ENCODE results near the gene ENAM. TPM values are rescaled to one million over a fixed set of nuclear protein-coding genes. Genes with fewer than 3 reads are reported as not detected.

ENAM gene
- total RNA-seq, 6 experiments from 2014 or later = 0.07 to 0.86 (median 0.62) TPM

DNA sequence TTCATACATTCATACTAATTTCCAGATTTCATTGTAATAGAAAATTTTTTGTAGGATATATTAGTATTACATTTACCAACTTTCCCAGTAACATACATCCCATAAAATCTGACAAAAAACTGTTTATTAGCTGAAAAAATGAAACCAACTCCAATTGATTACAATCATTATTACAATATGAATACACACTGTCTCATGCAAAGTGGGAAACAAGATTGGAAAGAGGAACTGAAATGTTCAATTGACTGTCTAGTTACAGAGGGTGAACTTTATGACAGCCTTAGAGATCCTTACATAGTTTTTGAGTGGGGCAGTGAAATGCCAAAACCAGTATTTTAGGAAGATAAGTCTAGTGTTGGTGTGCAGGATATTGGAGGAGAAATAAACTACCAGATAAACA, 38.8 kb upstream of the ENAM start:
- no peak overlapping the region for H3K27ac ChIP-seq
- DNase-seq = no peak
- intact Hi-C loops (cut with DNase I) = no loop called here
- H3K4me3 ChIP-seq = no peak overlapping the region
- no peaks in the 10 kb centered on the region for H3K36me3 ChIP-seq
- no peak for ATAC-seq
- no peak for TF ChIP-seq POLR2A (IDR thresholded peaks at IDR 0.05)
- TF ChIP-seq, protein P1, sequence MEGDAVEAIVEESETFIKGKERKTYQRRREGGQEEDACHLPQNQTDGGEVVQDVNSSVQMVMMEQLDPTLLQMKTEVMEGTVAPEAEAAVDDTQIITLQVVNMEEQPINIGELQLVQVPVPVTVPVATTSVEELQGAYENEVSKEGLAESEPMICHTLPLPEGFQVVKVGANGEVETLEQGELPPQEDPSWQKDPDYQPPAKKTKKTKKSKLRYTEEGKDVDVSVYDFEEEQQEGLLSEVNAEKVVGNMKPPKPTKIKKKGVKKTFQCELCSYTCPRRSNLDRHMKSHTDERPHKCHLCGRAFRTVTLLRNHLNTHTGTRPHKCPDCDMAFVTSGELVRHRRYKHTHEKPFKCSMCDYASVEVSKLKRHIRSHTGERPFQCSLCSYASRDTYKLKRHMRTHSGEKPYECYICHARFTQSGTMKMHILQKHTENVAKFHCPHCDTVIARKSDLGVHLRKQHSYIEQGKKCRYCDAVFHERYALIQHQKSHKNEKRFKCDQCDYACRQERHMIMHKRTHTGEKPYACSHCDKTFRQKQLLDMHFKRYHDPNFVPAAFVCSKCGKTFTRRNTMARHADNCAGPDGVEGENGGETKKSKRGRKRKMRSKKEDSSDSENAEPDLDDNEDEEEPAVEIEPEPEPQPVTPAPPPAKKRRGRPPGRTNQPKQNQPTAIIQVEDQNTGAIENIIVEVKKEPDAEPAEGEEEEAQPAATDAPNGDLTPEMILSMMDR (IDR thresholded peaks at IDR 0.05) = no peak
- no peaks in the 10 kb centered on the region for H3K9me3 ChIP-seq
- H3K4me1 ChIP-seq = no peaks in the 10 kb centered on the region
- no peaks in the 10 kb centered on the region for H3K27me3 ChIP-seq

DNA sequence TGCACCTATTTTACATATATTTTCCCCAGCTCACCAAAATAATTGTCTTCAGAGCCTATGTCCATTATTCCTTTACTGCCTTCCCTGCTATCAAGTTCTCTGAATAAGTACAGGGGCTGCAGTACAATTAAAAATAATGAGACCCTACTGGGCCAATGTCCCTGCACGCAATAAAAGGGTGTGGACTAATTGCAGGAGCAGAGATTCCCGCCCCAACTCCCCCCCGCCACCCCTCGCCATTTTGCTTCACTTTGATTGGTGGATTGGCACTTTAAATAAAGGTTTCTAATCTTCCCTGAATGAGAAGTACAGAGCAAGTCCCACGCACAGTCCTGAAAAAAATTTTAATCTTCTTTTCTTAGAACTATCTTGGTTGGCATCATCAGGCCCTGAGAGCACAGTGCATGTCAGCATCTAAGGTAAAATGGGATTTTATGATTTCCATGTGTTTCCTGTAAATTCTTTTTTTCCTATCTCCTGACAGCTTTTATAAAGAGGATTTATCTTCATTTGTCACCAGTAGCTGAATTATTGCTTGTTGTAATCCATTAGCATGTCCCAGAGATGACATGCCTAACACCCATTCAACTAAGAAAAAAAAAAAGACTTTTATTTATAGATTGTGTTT, 36.5 kb upstream of the ENAM start, which contains the start of gene AMBN:
AMBN (plus strand) TSS at position 302 of the 628 bp plus-strand sequence; CDS start at position 405, 103 bp downstream.
- Histone ChIP-seq H3K27ac (no peak within 1 kb of the TSS), H3K27me3 (no peaks in the 10 kb centered on the region), H3K36me3 (no peaks in the 10 kb centered on the region), H3K9me3 (no peaks in the 10 kb centered on the region), H3K4me3 (no peak within 1 kb of the TSS), H3K4me1 (no peaks in the 10 kb centered on the region)
- intact Hi-C loops (cut with DNase I) = no loop called here
- DNase-seq (no peak), ATAC-seq (no peak)
- TF ChIP-seq, protein P1 (IDR thresholded peaks at IDR 0.05) = no peak
- TF ChIP-seq POLR2A (IDR thresholded peaks at IDR 0.05) = no peak
- 64% methylated on average over 5 of the region's 5 CpGs for WGBS (ENCODE audit: insufficient coverage, low coverage, low lambda C conversion rate, missing lambda C conversion rate)

DNA sequence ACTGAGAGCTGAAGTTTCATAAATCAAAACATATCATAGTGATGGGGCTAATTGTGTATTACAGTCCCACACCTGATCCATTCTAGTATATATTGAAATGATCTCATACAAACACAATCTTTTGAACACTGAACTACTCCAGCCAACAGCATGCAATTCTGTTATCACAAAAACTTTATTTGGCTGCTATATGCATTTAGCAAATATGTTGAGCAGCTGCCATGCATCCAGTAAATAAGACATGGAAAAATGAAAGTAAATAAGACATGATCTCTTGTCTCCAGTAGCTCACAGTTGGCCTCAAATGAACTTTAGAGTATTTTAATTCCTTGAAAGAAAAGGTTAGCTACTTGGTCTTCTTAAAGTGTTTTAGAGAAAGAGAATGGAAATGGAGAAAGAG, 34.3 kb upstream of the ENAM start:
- Histone ChIP-seq H3K4me3 (no peak overlapping the region), H3K9me3 (no peaks in the 10 kb centered on the region), H3K27ac (no peak overlapping the region), H3K27me3 (no peaks in the 10 kb centered on the region), H3K4me1 (no peaks in the 10 kb centered on the region), H3K36me3 (no peaks in the 10 kb centered on the region)
- TF ChIP-seq POLR2A (IDR thresholded peaks at IDR 0.05) = no peak
- TF ChIP-seq, protein P1 (IDR thresholded peaks at IDR 0.05) = no peak
- ATAC-seq (no peak), DNase-seq (no peak)
- intact Hi-C loops (cut with DNase I) = no loop called here

DNA sequence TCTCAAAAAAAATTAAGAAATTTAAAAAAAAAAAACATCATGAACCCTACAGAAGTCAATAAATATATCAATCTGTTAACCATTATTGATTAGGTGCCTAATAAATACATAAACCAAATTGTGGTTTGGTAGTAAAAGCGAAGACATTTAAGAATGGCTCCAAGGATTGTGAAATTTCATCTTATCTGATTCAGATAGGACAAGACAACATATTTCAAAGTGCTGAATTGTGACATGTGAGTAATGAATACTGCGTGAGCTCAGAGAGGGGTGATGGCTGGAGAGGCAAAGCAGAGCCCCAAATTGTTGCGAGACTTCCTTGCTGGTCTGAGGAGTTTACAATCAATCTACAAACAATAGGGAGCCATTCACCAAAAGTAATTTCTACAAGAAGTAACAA, 28.2 kb upstream of the ENAM start:
- H3K36me3 ChIP-seq = no peaks in the 10 kb centered on the region
- no peak overlapping the region for H3K27ac ChIP-seq
- WGBS (ENCODE audit: insufficient coverage, low coverage, low lambda C conversion rate, missing lambda C conversion rate) = 46% methylated on average over 3 of the region's 3 CpGs
- DNase-seq (no peak), ATAC-seq (no peak)
- no peaks in the 10 kb centered on the region for H3K9me3 ChIP-seq
- no peaks in the 10 kb centered on the region for H3K27me3 ChIP-seq
- intact Hi-C loops (cut with DNase I) = no loop called here
- no peaks in the 10 kb centered on the region for H3K4me1 ChIP-seq
- no peak overlapping the region for H3K4me3 ChIP-seq
- TF ChIP-seq, protein P1 (IDR thresholded peaks at IDR 0.05) = no peak
- no peak for TF ChIP-seq POLR2A (IDR thresholded peaks at IDR 0.05)

DNA sequence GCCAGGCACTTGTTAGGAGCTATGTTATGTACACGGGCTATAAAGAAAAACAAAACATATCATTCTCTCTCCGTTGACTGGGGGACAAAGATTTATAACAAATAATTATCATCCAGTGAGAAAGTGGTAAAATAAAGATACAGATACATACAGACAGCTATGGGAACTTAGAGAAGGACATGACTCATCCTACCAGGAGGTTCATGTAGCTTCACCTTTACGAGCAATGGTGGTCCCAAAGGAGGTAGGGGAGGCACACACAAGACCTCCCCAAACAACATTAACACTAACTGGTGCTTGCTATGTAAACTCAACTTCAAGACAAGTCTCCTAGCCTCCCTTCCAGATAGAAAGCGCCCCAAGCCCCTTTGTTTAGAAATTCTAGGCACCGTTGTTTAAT, 27.6 kb upstream of the ENAM start:
- intact Hi-C loops (cut with DNase I) = no loop called here
- no peaks in the 10 kb centered on the region for H3K9me3 ChIP-seq
- H3K27me3 ChIP-seq = no peaks in the 10 kb centered on the region
- TF ChIP-seq POLR2A (IDR thresholded peaks at IDR 0.05) = no peak
- TF ChIP-seq, protein P1 (IDR thresholded peaks at IDR 0.05) = no peak
- WGBS (ENCODE audit: insufficient coverage, low coverage, low lambda C conversion rate, missing lambda C conversion rate) = 75% methylated on average over 5 of the region's 5 CpGs
- H3K27ac ChIP-seq = no peak overlapping the region
- no peak for DNase-seq
- no peak overlapping the region for H3K4me3 ChIP-seq
- no peaks in the 10 kb centered on the region for H3K36me3 ChIP-seq
- no peaks in the 10 kb centered on the region for H3K4me1 ChIP-seq
- no peak for ATAC-seq

Measured in right lobe of liver (tissue), 6 donors.